Ovary (tissue), 9 donors: ENCODE results near the gene THOC2. TPM values are rescaled to one million over a fixed set of nuclear protein-coding genes. Genes with fewer than 3 reads are reported as not detected.
"Not testable (repeated sequence)": the region's sequence is repeated elsewhere in the genome, so short reads cannot be mapped to it uniquely, and the experiment has no call there.

Source experiments
- DNase-seq, 5 donors: peaks; one replicate each; pipeline ENCODE4 v3.0.0-alpha.2; 2019 to 2020
- H3K27ac ChIP-seq, 2 donors: fragments of 200-600 bp; one replicate each; pipeline versions ENCODE4 v1.5.1 to v1.8.0; 2019 to 2022
- H3K27me3 ChIP-seq: fragments of 200-600 bp; one replicate; pipeline ENCODE4 v1.8.0; 2022
- H3K36me3 ChIP-seq: fragments of 200-600 bp; sonication (generic); one replicate; pipeline ENCODE4 v1.5.1; 2019
- H3K4me1 ChIP-seq: one replicate; pipeline ENCODE4 v1.8.1; 2013; ENCODE audit warnings: mild to moderate bottlenecking, moderate library complexity; ENCODE audit not compliant: insufficient read depth
- H3K4me3 ChIP-seq: fragments of 200-600 bp; sonication (generic); one replicate; pipeline ENCODE4 v1.5.1; 2017
- H3K9me3 ChIP-seq, 2 donors: fragments of 200-600 bp in 1 of 2; sonication (generic) in 1 of 2; one replicate each; pipeline versions ENCODE4 v1.5.1 to v1.8.1; 2013 to 2019; ENCODE audit warnings: mild to moderate bottlenecking in 1 of 2, moderate library complexity in 1 of 2
- CTCF ChIP-seq, 3 donors: fragments of 450-650 bp in 2 of 3; fragments of 200-600 bp in 1 of 3; IDR thresholded peaks; one replicate each; pipeline versions ENCODE4 v1.5.1 to v1.8.0; 2016 to 2022; ENCODE audit warnings: antibody characterized with exemption in 3 of 3, mild to moderate bottlenecking in 1 of 3
- EP300 ChIP-seq: sonication (generic); formaldehyde crosslinking; IDR thresholded peaks from one replicate; pipeline ENCODE4 v1.6.1; 2017; ENCODE audit warnings: antibody characterized with exemption
- POLR2A ChIP-seq: fragments of 450-650 bp; IDR thresholded peaks from one replicate; pipeline ENCODE4 v1.6.1; 2017; ENCODE audit warnings: antibody characterized with exemption, mild to moderate bottlenecking, moderate library complexity
- WGBS, 3 donors: extraction: QIAGEN DNeasy Blood & Tissue Kit in 1 of 3; methylation state at CpG; one replicate each; pipeline versions ENCODE4 v1.1.5 to v1.1.7; 2013 to 2017; 5-methylcytosine and 5-hydroxymethylcytosine counted together
- intact Hi-C, 4 donors: fragments of 100-400 bp; cut with DNase I; formaldehyde crosslinking; loops; one replicate each; pipeline versions ENCODE4 v1.11.0 to v1.15.1; 2022 to 2023
- polyA plus RNA-seq, 2 donors: library from polyadenylated mRNA; stranded (reverse); fragments of 200-250 nt in 1 of 2; fragments of 350-450 nt in 1 of 2; fragmentation: Illumina TruSeq in 1 of 2; extraction: RNeasy Lipid Tissue Mini Kit (QIAGEN cat#74804) in 1 of 2; gene quantifications; one replicate each; pipeline ENCODE4 v1.2.3, GENCODE V29; 2013 to 2014
- total RNA-seq, 7 donors: library from RNA; depleted of rRNA in 2 of 7; stranded (reverse); fragments of >200 nt in 2 of 7; fragmentation: NEBNext Ultra II Directional in 3 of 7; extraction: Animal tissue kit (Norgen Biotek cat#: 25700) in 3 of 7; gene quantifications; one replicate each; pipeline versions ENCODE4 v1.1.0 to v1.2.4, GENCODE V29; 2016 to 2023
- donor health status: DM: no; HTN: no; CAD: no; lungs with moderate emphysema.
- donor health status: DM: no; HTN: no; CAD: no.
- donor health status: Bipolar disorder and iron deficiency.
- donor health status: DM: yes; HTN: yes; CAD: no.
- donor health status: DM: no; HTN: no; CAD: no.
- donor health status: DM: yes; HTN: yes; CAD: no.

THOC2 gene
- total and polyA plus RNA-seq, 9 donors, result 37.0 to 91.9 (median 77.7) TPM

GRCh38 chrX:123731258-123731986, 1.4 kb downstream of the THOC2 start:
- intact Hi-C loops, result no loop called here
- WGBS, 3 donors, result 30 to 35% (median 33%) methylated on average over 16 of the region's 16 CpGs
- H3K4me3 ChIP-seq, result peak overlapping the region; percentile 58
- TF ChIP-seq CTCF (IDR thresholded peaks at IDR 0.05) (no peak), EP300 (no peak), POLR2A (no peak)
- no peak overlapping the region for H3K27ac ChIP-seq
- no peaks in the 10 kb centered on the region for H3K27me3 ChIP-seq
- no peaks in the 10 kb centered on the region for H3K36me3 ChIP-seq
- H3K4me1 ChIP-seq, result peaks cover 2% of the 10 kb centered on the region
- H3K9me3 ChIP-seq, result no peaks in the 10 kb centered on the region
- DNase-seq, result peak in 2 of 5 donors; percentile 21 to 25

GRCh38 chrX:123728554-123728953, 4.3 kb downstream of the THOC2 start:
- Histone ChIP-seq H3K4me3 (no peak overlapping the region), H3K27ac (no peak overlapping the region), H3K36me3 (no peaks in the 10 kb centered on the region), H3K4me1 (peaks cover 2% of the 10 kb centered on the region), H3K27me3 (no peaks in the 10 kb centered on the region), H3K9me3 (no peaks in the 10 kb centered on the region)
- no peak for TF ChIP-seq POLR2A
- no peak for TF ChIP-seq CTCF (IDR thresholded peaks at IDR 0.05)
- TF ChIP-seq EP300, result no peak
- intact Hi-C loops, result no loop called here
- 38 to 53% (median 48%) methylated on average over 3 of the region's 3 CpGs for WGBS, 3 donors
- no peak for DNase-seq

- intact Hi-C loops, result no loop called here
- H3K4me3 ChIP-seq, result no peak overlapping the region
- 35 to 42% (median 36%) methylated on average over 3 of the region's 3 CpGs for WGBS, 3 donors
- H3K9me3 ChIP-seq, result no peaks in the 10 kb centered on the region
- H3K27me3 ChIP-seq, result no peaks in the 10 kb centered on the region
- H3K27ac ChIP-seq, result no peak overlapping the region
- TF ChIP-seq EP300 (no peak), CTCF (IDR thresholded peaks at IDR 0.05) (no peak), POLR2A (no peak)
- H3K4me1 ChIP-seq, result peaks cover 2% of the 10 kb centered on the region
- H3K36me3 ChIP-seq, result no peaks in the 10 kb centered on the region
- DNase-seq, result no peak
These were observed 4.8 kb downstream of the THOC2 start for GRCh38 chrX:123728016-123728415.

- intact Hi-C loops, H3K4me3 ChIP-seq, H3K4me1 ChIP-seq, H3K9me3 ChIP-seq, DNase-seq, H3K27me3 ChIP-seq, H3K36me3 ChIP-seq, H3K27ac ChIP-seq: not testable (repeated sequence)
- WGBS, 3 donors, result 86 to 93% (median 88%) methylated on average over 1 of the region's 1 CpG
These were observed 10.7 kb downstream of the THOC2 start for GRCh38 chrX:123722193-123722592.

- DNase-seq, result no peak
- no peak for TF ChIP-seq EP300
- TF ChIP-seq CTCF (IDR thresholded peaks at IDR 0.05), result no peak
- TF ChIP-seq POLR2A, result no peak
- Histone ChIP-seq H3K27ac (no peak overlapping the region), H3K27me3 (no peaks in the 10 kb centered on the region), H3K4me1 (no peaks in the 10 kb centered on the region), H3K9me3 (no peaks in the 10 kb centered on the region), H3K36me3 (no peaks in the 10 kb centered on the region), H3K4me3 (no peak overlapping the region)
- intact Hi-C loops, result no loop called here
- 52 to 61% (median 57%) methylated on average over 2 of the region's 2 CpGs for WGBS, 3 donors
These were observed 12.4 kb downstream of the THOC2 start for GRCh38 chrX:123720486-123720885.
